ENCODE data around the gene FAM170A.

Gene FAM170A

GRCh38 chr5:119629339-119629738 is at the start of gene FAM170A:
TSS of gene FAM170A (plus strand) at chr5:119629558. CDS start at chr5:119629769, 211 bp downstream.
- DNase-seq (ENCODE audit: low read depth) = no peak
- no peak for TF ChIP-seq CTCF (conservative IDR thresholded peaks at IDR 0.05; ENCODE audit: low read depth, low read length)
- H3K4me3 ChIP-seq (ENCODE audit: low read length) = no peak within 1 kb of the TSS

- no peak overlapping the region for H3K4me3 ChIP-seq (ENCODE audit: low read length)
- no peak for DNase-seq (ENCODE audit: low read depth)
- TF ChIP-seq CTCF (conservative IDR thresholded peaks at IDR 0.05; ENCODE audit: low read depth, low read length) = no peak
These were observed 46.4 kb upstream of the FAM170A start for GRCh38 chr5:119582987-119583386.

GRCh38 chr5:119583684-119584083 is 45.7 kb upstream of the FAM170A start:
- no peak for TF ChIP-seq CTCF (conservative IDR thresholded peaks at IDR 0.05; ENCODE audit: low read depth, low read length)
- no peak for DNase-seq (ENCODE audit: low read depth)
- no peak overlapping the region for H3K4me3 ChIP-seq (ENCODE audit: low read length)

- TF ChIP-seq CTCF (conservative IDR thresholded peaks at IDR 0.05; ENCODE audit: low read depth, low read length) = no peak
- no peak overlapping the region for H3K4me3 ChIP-seq (ENCODE audit: low read length)
- no peak for DNase-seq (ENCODE audit: low read depth)
These were observed 33.3 kb upstream of the FAM170A start for GRCh38 chr5:119596046-119596445.

GRCh38 chr5:119597728-119598298 is 31.5 kb upstream of the FAM170A start:
- no peak overlapping the region for H3K4me3 ChIP-seq (ENCODE audit: low read length)
- TF ChIP-seq CTCF (conservative IDR thresholded peaks at IDR 0.05; ENCODE audit: low read depth, low read length) = no peak
- DNase-seq (ENCODE audit: low read depth) = no peak

- no peak overlapping the region for H3K4me3 ChIP-seq (ENCODE audit: low read length)
- DNase-seq (ENCODE audit: low read depth) = no peak
- no peak for TF ChIP-seq CTCF (conservative IDR thresholded peaks at IDR 0.05; ENCODE audit: low read depth, low read length)
These were observed 15.4 kb upstream of the FAM170A start for GRCh38 chr5:119613937-119614336.

- H3K4me3 ChIP-seq (ENCODE audit: low read length) = no peak overlapping the region
- TF ChIP-seq CTCF (conservative IDR thresholded peaks at IDR 0.05; ENCODE audit: low read depth, low read length) = no peak
- DNase-seq (ENCODE audit: low read depth) = no peak
These were observed 14.5 kb upstream of the FAM170A start for GRCh38 chr5:119614838-119615237.

All from retinal pigment epithelial cell (primary cell).